HEK293 (cell line): ENCODE measurements around the gene TRPM2.

Source experiments
- CTCF ChIA-PET: fragments of 350-600 bp; formaldehyde crosslinking; extraction: SDS; loops from one replicate; lab custom pipeline; 2021; ENCODE audit warnings: antibody characterized with exemption; lab: Yijun Ruan, JAX
- POLR2A ChIA-PET: fragments of 300-600 bp; formaldehyde crosslinking; extraction: SDS; loops from one replicate; lab custom pipeline; 2020; ENCODE audit warnings: antibody characterized with exemption, inconsistent platforms; lab: Yijun Ruan, JAX
- H3K27ac ChIP-seq: fragments of 200-500 bp; sonication (Bioruptor generic); 2 replicates; pipeline ENCODE4 v1.5.1; 2014; ENCODE audit warnings: low read depth, low read length, control low read depth, inconsistent platforms; ENCODE audit errors: extremely low read depth
- H3K36me3 ChIP-seq, 2 experiments: fragments of 200-500 bp in 1 of 2; sonication (Bioruptor generic) in 1 of 2; 1 replicate in 1 of 2; 2 replicates in 1 of 2; pipeline ENCODE4 v1.5.1; 2014 to 2017; ENCODE audit warnings: inconsistent platforms in 2 of 2, low read length in 2 of 2; ENCODE audit not compliant: control insufficient read depth in 2 of 2, insufficient read depth in 1 of 2
- H3K4me1 ChIP-seq: fragments of 200-500 bp; sonication (Bioruptor generic); 2 replicates; pipeline ENCODE4 v1.5.1; 2014; ENCODE audit warnings: mild to moderate bottlenecking, low read length, inconsistent platforms; ENCODE audit not compliant: control insufficient read depth, insufficient read depth
- H3K4me3 ChIP-seq: 2 replicates; pipeline ENCODE4 v1.5.1; 2011; ENCODE audit warnings: low read depth, mild to moderate bottlenecking, control low read depth, low read length, moderate library complexity
- H3K9me3 ChIP-seq: fragments of 200-500 bp; sonication (Bioruptor generic); 2 replicates; pipeline ENCODE4 v1.5.1; 2014; ENCODE audit warnings: low read depth, low read length, inconsistent platforms; ENCODE audit not compliant: control insufficient read depth, insufficient read depth
- INSM2 ChIP-seq: fragments of 450-650 bp; formaldehyde crosslinking; IDR thresholded peaks from 2 replicates; pipeline ENCODE4 v1.5.1; 2016; ENCODE audit warnings: missing biosample characterization, missing genetic modification characterization
- KLF16 ChIP-seq: fragments of 450-650 bp; formaldehyde crosslinking; IDR thresholded peaks from 2 replicates; pipeline ENCODE4 v1.5.1; 2017; ENCODE audit warnings: missing biosample characterization, missing genetic modification characterization
- OVOL3 ChIP-seq: fragments of 450-650 bp; formaldehyde crosslinking; IDR thresholded peaks from 2 replicates; pipeline ENCODE4 v1.5.1; 2016; ENCODE audit warnings: missing biosample characterization, missing genetic modification characterization
- PRDM10 ChIP-seq: fragments of 450-650 bp; formaldehyde crosslinking; IDR thresholded peaks from 2 replicates; pipeline ENCODE4 v1.5.1; 2016; ENCODE audit warnings: missing biosample characterization, missing genetic modification characterization
- ZBTB10 ChIP-seq: fragments of 450-650 bp; formaldehyde crosslinking; IDR thresholded peaks from 2 replicates; pipeline ENCODE4 v1.5.1; 2016; ENCODE audit warnings: missing biosample characterization, missing genetic modification characterization
- ZBTB21 ChIP-seq: fragments of 450-650 bp; formaldehyde crosslinking; IDR thresholded peaks from 2 replicates; pipeline ENCODE4 v1.5.1; 2017; ENCODE audit warnings: missing biosample characterization, missing genetic modification characterization
- ZBTB7A ChIP-seq: fragments of 450-650 bp; formaldehyde crosslinking; IDR thresholded peaks from 2 replicates; pipeline ENCODE4 v1.5.1; 2016; ENCODE audit warnings: low read depth, missing biosample characterization, missing genetic modification characterization
- ZNF138 ChIP-seq: fragments of 450-650 bp; formaldehyde crosslinking; IDR thresholded peaks from 2 replicates; pipeline ENCODE4 v1.5.1; 2016; ENCODE audit warnings: missing biosample characterization, missing genetic modification characterization, borderline replicate concordance
- ZNF362 ChIP-seq: fragments of 450-650 bp; formaldehyde crosslinking; IDR thresholded peaks from 2 replicates; pipeline ENCODE4 v1.5.1; 2016; ENCODE audit warnings: missing biosample characterization, missing genetic modification characterization
- ZNF394 ChIP-seq: fragments of 450-650 bp; formaldehyde crosslinking; IDR thresholded peaks from 2 replicates; pipeline ENCODE4 v1.5.1; 2016; ENCODE audit warnings: missing biosample characterization, missing genetic modification characterization, mild to moderate bottlenecking, moderate library complexity, borderline replicate concordance
- ZNF544 ChIP-seq: fragments of 450-650 bp; formaldehyde crosslinking; IDR thresholded peaks from 2 replicates; pipeline ENCODE4 v1.5.0; 2017; ENCODE audit warnings: missing biosample characterization, missing genetic modification characterization
- ZNF571 ChIP-seq: fragments of 450-650 bp; formaldehyde crosslinking; IDR thresholded peaks from 2 replicates; pipeline ENCODE4 v1.5.0; 2017; ENCODE audit warnings: missing biosample characterization, missing genetic modification characterization
- ZNF624 ChIP-seq: fragments of 450-650 bp; formaldehyde crosslinking; IDR thresholded peaks from 2 replicates; pipeline ENCODE4 v1.5.1; 2017; ENCODE audit warnings: missing biosample characterization, missing genetic modification characterization
- ZNF626 ChIP-seq: fragments of 450-650 bp; sonication (Bioruptor Pico); formaldehyde crosslinking; IDR thresholded peaks from 2 replicates; pipeline ENCODE4 v1.5.1; 2018; ENCODE audit warnings: missing biosample characterization, missing genetic modification characterization, inconsistent platforms
- ZNF629 ChIP-seq: fragments of 450-650 bp; formaldehyde crosslinking; IDR thresholded peaks from 2 replicates; pipeline ENCODE4 v1.5.1; 2017; ENCODE audit warnings: missing biosample characterization, missing genetic modification characterization
- ZNF660 ChIP-seq: fragments of 450-650 bp; IDR thresholded peaks from 2 replicates; pipeline ENCODE4 v1.5.1; 2018; ENCODE audit warnings: missing biosample characterization, mild to moderate bottlenecking, missing genetic modification characterization
- ZNF843 ChIP-seq: fragments of 450-650 bp; formaldehyde crosslinking; IDR thresholded peaks from 2 replicates; pipeline ENCODE4 v1.5.1; 2016; ENCODE audit warnings: missing biosample characterization, missing genetic modification characterization

The TRPM2 gene

GRCh38 chr21:44333509-44334328 lies 19.7 kb upstream of the TRPM2 start:
- TF ChIP-seq ZNF544 (tag by site-specific recombination) (no peak), ZBTB10 (tag by site-specific recombination) (no peak), ZNF843 (no peak), ZNF362 (tag by site-specific recombination) (no peak), ZBTB7A (tag by site-specific recombination) (no peak), INSM2 (tag by site-specific recombination) (no peak)
- peaks cover 0 to 4% of the 10 kb centered on the region in 2 experiments; a peak in 1 of 3 replicates for H3K36me3 ChIP-seq
- ChIA-PET POLR2A (interaction anchor here (0.7 to 1.1 kb wide), 2 partner anchors 26 to 30 kb away, joined by 3 read pairs; no protein-coding TSS in a partner anchor), CTCF (no interaction called here)
- H3K4me1 ChIP-seq = peaks cover 6% of the 10 kb centered on the region; the same call in 1 of the 2 replicates
- H3K4me3 ChIP-seq = no peak overlapping the region
- no peaks in the 10 kb centered on the region for H3K9me3 ChIP-seq
- no peak overlapping the region for H3K27ac ChIP-seq

GRCh38 chr21:44334329-44335030 lies 18.9 kb upstream of the TRPM2 start:
- ChIA-PET POLR2A (interaction anchor here (1.1 kb wide), 1 partner anchor 31 kb away, joined by 3 read pairs; no protein-coding TSS in a partner anchor), CTCF (interaction anchor here (0.9 kb wide), 1 partner anchor 30 kb away, joined by 3 read pairs; no protein-coding TSS in a partner anchor)
- TF ChIP-seq ZNF394 (tag by site-specific recombination) = no peak
- no peak for TF ChIP-seq PRDM10 (tag by site-specific recombination)
- TF ChIP-seq ZNF624 (tag by site-specific recombination) = no peak
- no peak for TF ChIP-seq ZNF629
- TF ChIP-seq ZNF626 (tag by site-specific recombination) = no peak
- TF ChIP-seq KLF16 (tag by site-specific recombination) = no peak
- no peak for TF ChIP-seq OVOL3
- TF ChIP-seq ZBTB21 (tag by site-specific recombination) = no peak
- TF ChIP-seq ZNF660 (tag by site-specific recombination) = no peak
- no peak for TF ChIP-seq ZNF138 (tag by site-specific recombination)
- TF ChIP-seq ZNF571 (tag by site-specific recombination) = no peak
- Histone ChIP-seq H3K27ac (no peak overlapping the region), H3K9me3 (no peaks in the 10 kb centered on the region), H3K4me1 (peaks cover 6% of the 10 kb centered on the region; the same call in 1 of the 2 replicates), H3K36me3 (peaks cover 0 to 4% of the 10 kb centered on the region in 2 experiments; a peak in 1 of 3 replicates), H3K4me3 (no peak overlapping the region)
